ENCODE measurements around the gene LMBR1L. TPM values are rescaled to one million over a fixed set of nuclear protein-coding genes. Genes with fewer than 3 reads are reported as not detected.

The LMBR1L gene
- total RNA-seq (2022) (27.8 and 35.7 TPM in 2 replicates), Bru-seq, nascent RNA (percentile 55 among the genes with signal in this experiment), BruChase-seq, experiment 1, labeled RNA remaining after a 6-hour chase (percentile 61 among the genes with signal in this experiment), BruChase-seq, experiment 2, labeled RNA remaining after a 2-hour chase (percentile 69 among the genes with signal in this experiment)
- long read RNA-seq, partial matches to known transcripts, result 0 of 1 reads
- long read RNA-seq, other reads (novel, unspliced or antisense), result 1 of 1 reads

DNA sequence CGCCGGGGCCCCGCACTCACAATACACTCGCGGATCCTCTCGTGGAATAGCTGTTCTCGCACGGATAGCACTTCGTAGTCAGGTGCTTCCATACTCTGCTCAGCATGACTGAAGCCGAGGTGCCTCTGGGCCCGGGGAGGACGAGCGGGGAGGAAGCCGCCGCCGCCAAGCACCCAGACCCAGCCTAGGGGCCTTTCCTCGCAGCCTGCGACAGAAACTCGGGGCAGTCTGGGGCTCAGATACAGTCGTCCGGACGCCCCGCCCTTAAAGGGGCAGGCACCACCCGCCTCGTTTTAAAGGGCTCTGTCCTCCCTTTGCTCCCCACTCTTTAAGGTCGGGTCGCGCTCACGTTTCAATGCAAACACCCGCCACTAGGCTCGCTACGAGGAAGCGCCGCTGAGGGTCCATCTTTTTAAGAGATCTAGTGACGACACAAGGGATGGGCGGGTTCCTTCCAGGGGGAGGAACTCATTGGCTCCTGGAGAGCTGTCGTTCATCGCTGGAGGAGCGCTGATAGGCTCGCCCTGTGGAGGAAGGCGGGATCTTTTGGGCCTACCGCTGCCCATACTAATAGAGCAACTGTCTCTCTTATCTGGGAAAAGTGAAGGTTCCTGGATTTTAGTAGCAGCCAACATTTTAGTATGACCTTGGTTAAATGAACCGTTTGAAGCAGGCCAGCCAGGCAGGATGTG is at the start of gene LMBR1L:
Gene LMBR1L, minus strand, starts transcription at position 384 of the 692 bp plus-strand sequence. Its CDS starts 292 bp downstream, at position 92.
- no TSS peak for BruUV-seq (replicated peaks)
- peak within 1 kb of the TSS; percentile 86 for H3K4me3 Mint-ChIP-seq (ENCODE audit: unreplicated experiment)
- no peaks in the 10 kb centered on the region for H3K36me3 Mint-ChIP-seq (ENCODE audit: insufficient read depth, unreplicated experiment)
- no peaks in the 10 kb centered on the region for H3K9me3 Mint-ChIP-seq (ENCODE audit: unreplicated experiment)
- intact Hi-C loops (cut with micrococcal nuclease), result loop anchor here (1.0 kb wide), 1 partner anchor 125 kb away; no protein-coding TSS in a partner anchor
- H3K27ac Mint-ChIP-seq (ENCODE audit: low read depth, unreplicated experiment), result peak within 1 kb of the TSS; percentile 97
- peak; percentile 14 for TF ChIP-seq CTCF (IDR thresholded peaks at IDR 0.05; ENCODE audit: unreplicated experiment)
- H3K27me3 Mint-ChIP-seq (ENCODE audit: insufficient read depth, unreplicated experiment), result no peaks in the 10 kb centered on the region
- ChIA-PET POLR2A (interaction anchor here (0.6 to 7.2 kb wide), 30 partner anchors 9 to 953 kb away, joined by 3 to 150 read pairs (median 4); partner anchors contain the start of genes ADCY6, ARF3, ASB8 and DHH), CTCF (interaction anchor here (0.5 to 5.3 kb wide), 13 partner anchors 10 to 125 kb away, joined by 3 to 37 read pairs (median 5); partner anchors contain the start of gene TUBA1B)
- peak; percentile 99 for DNase-seq (ENCODE audit: unreplicated experiment)
- H3K4me1 Mint-ChIP-seq (ENCODE audit: insufficient read depth, unreplicated experiment), result peaks cover 18% of the 10 kb centered on the region

DNA sequence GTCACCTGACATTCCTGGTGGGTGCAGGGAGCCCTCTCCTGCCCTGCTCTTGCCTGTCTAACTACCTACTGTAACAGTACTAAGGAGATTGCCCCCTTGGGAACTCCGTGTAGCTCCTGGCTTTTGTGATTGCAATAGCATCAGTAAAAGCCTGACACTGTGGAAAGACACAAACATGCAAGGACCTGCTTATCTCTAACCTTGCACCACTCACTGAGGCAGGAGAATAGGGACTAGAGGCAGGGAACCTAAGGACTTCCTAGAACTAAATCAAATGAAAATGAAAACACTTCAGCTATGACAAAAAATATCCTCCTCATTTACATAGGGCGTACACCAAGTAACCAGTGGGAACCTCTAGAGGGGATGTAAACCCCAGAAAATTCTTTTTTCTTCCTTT is 49.8 kb upstream of the LMBR1L start:
- POLR2A ChIA-PET, result no interaction called here
- H3K9me3 Mint-ChIP-seq (ENCODE audit: unreplicated experiment), result no peaks in the 10 kb centered on the region
- no peaks in the 10 kb centered on the region for H3K36me3 Mint-ChIP-seq (ENCODE audit: insufficient read depth, unreplicated experiment)
- intact Hi-C loops (cut with micrococcal nuclease), result no loop called here
- H3K4me3 Mint-ChIP-seq (ENCODE audit: unreplicated experiment), result no peak overlapping the region
- BruUV-seq (replicated peaks), result no TSS peak
- no peak overlapping the region for H3K27ac Mint-ChIP-seq (ENCODE audit: low read depth, unreplicated experiment)
- H3K4me1 Mint-ChIP-seq (ENCODE audit: insufficient read depth, unreplicated experiment), result no peaks in the 10 kb centered on the region
- CTCF ChIA-PET, result no interaction called here
- H3K27me3 Mint-ChIP-seq (ENCODE audit: insufficient read depth, unreplicated experiment), result no peaks in the 10 kb centered on the region
- no peak for DNase-seq (ENCODE audit: unreplicated experiment)
- no peak for TF ChIP-seq CTCF (IDR thresholded peaks at IDR 0.05; ENCODE audit: unreplicated experiment)

DNA sequence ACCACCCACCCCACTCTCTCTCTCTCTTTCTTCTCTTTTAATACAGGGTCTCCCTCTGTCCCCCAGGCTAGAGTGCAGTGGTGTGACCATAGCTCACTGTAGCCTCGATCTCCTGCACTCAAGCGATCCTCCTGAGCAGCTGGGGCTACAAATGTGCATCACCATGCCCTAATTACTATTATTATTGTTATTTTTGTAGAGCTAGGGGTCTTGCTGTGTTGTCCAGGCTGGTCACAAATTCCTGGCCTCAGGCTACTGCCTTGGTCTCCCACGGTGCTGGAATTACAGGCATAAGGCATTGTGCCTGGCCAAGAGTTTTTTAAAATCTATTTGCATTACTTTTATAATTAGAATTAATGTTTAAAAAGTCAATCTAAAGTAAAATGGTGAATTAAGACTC is 43.6 kb upstream of the LMBR1L start:
- Mint-ChIP-seq H3K4me3 (ENCODE audit: unreplicated experiment) (no peak overlapping the region), H3K9me3 (ENCODE audit: unreplicated experiment) (no peaks in the 10 kb centered on the region), H3K27ac (ENCODE audit: low read depth, unreplicated experiment) (no peak overlapping the region), H3K27me3 (ENCODE audit: insufficient read depth, unreplicated experiment) (no peaks in the 10 kb centered on the region), H3K4me1 (ENCODE audit: insufficient read depth, unreplicated experiment) (no peaks in the 10 kb centered on the region), H3K36me3 (ENCODE audit: insufficient read depth, unreplicated experiment) (no peaks in the 10 kb centered on the region)
- ChIA-PET POLR2A (interaction anchor here (1.9 kb wide), 1 partner anchor 23 kb away, joined by 7 read pairs; the partner anchor contains the start of gene TUBA1B), CTCF (no interaction called here)
- BruUV-seq (replicated peaks), result no TSS peak
- intact Hi-C loops (cut with micrococcal nuclease), result no loop called here
- DNase-seq (ENCODE audit: unreplicated experiment), result no peak
- no peak for TF ChIP-seq CTCF (IDR thresholded peaks at IDR 0.05; ENCODE audit: unreplicated experiment)

DNA sequence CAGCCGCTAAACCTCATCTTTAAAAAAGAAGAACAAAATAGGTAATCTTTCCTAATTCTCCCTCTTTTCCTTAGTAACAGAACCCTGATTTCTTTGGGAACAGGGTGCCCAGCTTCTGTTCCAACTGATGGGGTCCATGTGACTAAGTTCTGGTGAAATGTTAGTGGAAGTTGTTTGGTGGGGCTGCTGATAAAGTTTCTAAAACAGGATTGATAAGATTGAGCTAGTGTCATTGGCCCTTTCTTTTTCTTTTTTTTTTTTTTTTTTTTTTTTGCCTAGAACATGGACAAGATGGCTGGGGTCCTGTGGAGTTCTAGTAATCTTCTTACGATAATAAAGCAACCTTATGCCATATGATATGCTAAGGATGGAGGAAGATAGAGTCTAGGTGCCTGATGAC is 36.7 kb upstream of the LMBR1L start:
- Mint-ChIP-seq H3K4me3 (ENCODE audit: unreplicated experiment) (no peak overlapping the region), H3K27me3 (ENCODE audit: insufficient read depth, unreplicated experiment) (no peaks in the 10 kb centered on the region), H3K4me1 (ENCODE audit: insufficient read depth, unreplicated experiment) (no peaks in the 10 kb centered on the region), H3K9me3 (ENCODE audit: unreplicated experiment) (no peaks in the 10 kb centered on the region), H3K36me3 (ENCODE audit: insufficient read depth, unreplicated experiment) (no peaks in the 10 kb centered on the region), H3K27ac (ENCODE audit: low read depth, unreplicated experiment) (peak overlapping the region; percentile 0)
- ChIA-PET CTCF (interaction anchor here (0.6 to 1.0 kb wide), 3 partner anchors 15 to 1191 kb away, joined by 3 read pairs; no protein-coding TSS in a partner anchor), POLR2A (interaction anchor here (0.7 to 1.8 kb wide), 2 partner anchors 15 to 278 kb away, joined by 3 to 10 read pairs; partner anchors contain the start of gene TUBA1B)
- no peak for TF ChIP-seq CTCF (IDR thresholded peaks at IDR 0.05; ENCODE audit: unreplicated experiment)
- no TSS peak for BruUV-seq (replicated peaks)
- DNase-seq (ENCODE audit: unreplicated experiment), result no peak
- intact Hi-C loops (cut with micrococcal nuclease), result no loop called here
